Activated CD4-positive, alpha-beta T cell treated with anti-CD3 and anti-CD28 coated beads for 36 hours (primary cell): Measurements from ENCODE around the gene CDH23. TPM values are rescaled to one million over a fixed set of nuclear protein-coding genes. Genes with fewer than 3 reads are reported as not detected.

Experiments used
- ATAC-seq: fragments of 200-7000 bp; cut with Tn5 transposase; one replicate; pipeline ENCODE4 v1.10.0; 2021; ENCODE audit warnings: mild to moderate bottlenecking, moderate library complexity
- CTCF ChIA-PET: fragments of 350-600 bp; sonication (Branson Sonifier 250); formaldehyde crosslinking; loops from one replicate; lab custom pipeline; 2021; ENCODE audit warnings: antibody characterized with exemption; lab: Charles Lee
- POLR2A ChIA-PET: fragments of 350-600 bp; sonication (Branson Sonifier 250); formaldehyde crosslinking; loops from one replicate; lab custom pipeline; 2021; ENCODE audit warnings: antibody characterized with exemption, inconsistent platforms; lab: Charles Lee
- DNase-seq: peaks from one replicate; pipeline ENCODE4 v3.0.0-alpha.2; 2020
- H3K27ac Mint-ChIP-seq: one replicate; pipeline ENCODE4 v1.8.0; 2021; ENCODE audit warnings: mixed read lengths
- H3K27me3 Mint-ChIP-seq: one replicate; pipeline ENCODE4 v1.8.0; 2021; ENCODE audit warnings: mixed read lengths
- H3K36me3 Mint-ChIP-seq: one replicate; pipeline ENCODE4 v1.8.0; 2021; ENCODE audit warnings: low read depth, mixed read lengths
- H3K4me1 Mint-ChIP-seq: one replicate; pipeline ENCODE4 v1.8.0; 2021; ENCODE audit warnings: mixed read lengths
- H3K4me3 Mint-ChIP-seq: one replicate; pipeline ENCODE4 v1.8.0; 2021; ENCODE audit warnings: mild to moderate bottlenecking, moderate library complexity, mixed read lengths
- H3K9me3 Mint-ChIP-seq: one replicate; pipeline ENCODE4 v1.8.0; 2021; ENCODE audit warnings: low read depth, mixed read lengths
- intact Hi-C, 2 experiments: fragments of 100-400 bp; cut with DNase I in 1 of 2; cut with micrococcal nuclease in 1 of 2; formaldehyde crosslinking; loops; one replicate each; pipeline versions ENCODE4 v1.14.2 to v1.15.1; 2022 to 2024; cut with DNase I, micrococcal nuclease
- total RNA-seq, 2 experiments: library from RNA; stranded (reverse); gene quantifications; one replicate each; pipeline ENCODE4 v1.2.3, GENCODE V29; 2021

The CDH23 gene
- total RNA-seq, 2 experiments from 2014 or later = 1.5 to 1.6 TPM

GRCh38 chr10:71532878-71533277, 136.2 kb downstream of the CDH23 start:
- ATAC-seq = no peak
- intact Hi-C loops = no loop called here
- H3K27me3 Mint-ChIP-seq = no peaks in the 10 kb centered on the region
- H3K36me3 Mint-ChIP-seq = no peaks in the 10 kb centered on the region
- no peak for DNase-seq
- H3K4me3 Mint-ChIP-seq = no peak overlapping the region
- H3K27ac Mint-ChIP-seq = peak overlapping the region; percentile 12
- ChIA-PET CTCF (interaction anchor here (0.6 kb wide), 1 partner anchor 13 kb away, joined by 3 read pairs; no protein-coding TSS in a partner anchor), POLR2A (no interaction called here)
- H3K4me1 Mint-ChIP-seq = peaks cover 23% of the 10 kb centered on the region
- H3K9me3 Mint-ChIP-seq = peaks cover 1% of the 10 kb centered on the region

DNA sequence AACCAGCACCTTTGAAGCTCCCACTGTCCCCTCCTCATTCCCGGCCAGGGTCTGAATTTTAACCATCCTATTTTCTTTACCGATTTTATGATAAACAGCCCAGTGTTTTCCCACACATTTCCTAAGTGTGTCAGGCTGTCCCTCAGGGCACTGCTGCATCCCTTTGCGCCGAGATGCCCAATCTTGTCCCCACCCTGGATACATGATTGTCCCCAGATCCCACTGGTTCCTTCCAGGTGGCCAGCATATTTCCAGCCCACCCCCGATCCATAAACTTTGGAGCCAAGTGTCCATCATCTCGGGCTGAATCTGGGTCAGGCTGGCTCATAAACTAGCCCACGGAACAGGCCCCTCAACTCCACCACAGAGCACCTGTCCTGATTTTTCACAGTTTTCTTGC, 137.2 kb downstream of the CDH23 start:
- ATAC-seq = no peak
- ChIA-PET CTCF (interaction anchor here (0.6 kb wide), 1 partner anchor 240 kb away, joined by 3 read pairs; no protein-coding TSS in a partner anchor), POLR2A (no interaction called here)
- Mint-ChIP-seq H3K9me3 (peaks cover 1% of the 10 kb centered on the region), H3K27ac (no peak overlapping the region), H3K4me1 (peaks cover 23% of the 10 kb centered on the region), H3K36me3 (no peaks in the 10 kb centered on the region), H3K4me3 (no peak overlapping the region), H3K27me3 (no peaks in the 10 kb centered on the region)
- intact Hi-C loops = no loop called here
- DNase-seq = no peak

DNA sequence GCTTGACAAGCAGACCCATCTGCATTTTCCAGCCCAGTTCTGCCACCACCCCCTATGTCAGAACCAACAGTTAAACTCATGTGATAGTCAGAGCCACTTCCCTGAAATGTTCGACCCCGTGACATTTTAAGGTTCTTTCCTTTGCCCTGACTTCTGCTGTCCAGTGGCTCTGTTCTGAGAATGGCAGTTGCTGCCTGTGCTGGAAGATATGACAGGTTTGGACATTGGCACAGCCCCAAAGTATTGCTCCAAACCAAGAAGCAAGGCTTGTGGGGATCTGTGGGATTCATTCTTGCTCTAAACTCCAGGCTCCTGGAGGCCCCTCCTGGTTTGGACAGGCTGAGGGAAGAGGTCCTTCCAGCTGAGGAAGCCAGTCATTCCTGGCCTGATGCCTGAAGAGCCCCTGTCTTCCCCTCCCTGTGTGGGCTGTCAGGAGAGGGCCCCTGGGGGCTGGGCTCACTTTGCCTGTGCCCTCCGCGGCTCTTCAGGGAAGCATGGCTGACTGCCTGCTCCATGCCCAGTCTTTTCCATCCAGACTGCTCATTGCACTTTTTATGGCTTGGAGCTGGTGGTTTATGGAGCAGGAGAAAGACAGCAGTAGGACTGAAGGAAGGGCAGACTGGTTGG, 138.0 kb downstream of the CDH23 start:
- intact Hi-C loops = no loop called here
- CTCF ChIA-PET = interaction anchor here (1.2 kb wide), 1 partner anchor 74 kb away, joined by 3 read pairs; no protein-coding TSS in a partner anchor
- ATAC-seq = no peak

GRCh38 chr10:71536332-71536731, 139.6 kb downstream of the CDH23 start:
- peak; percentile 14 for DNase-seq
- Mint-ChIP-seq H3K4me3 (no peak overlapping the region), H3K36me3 (no peaks in the 10 kb centered on the region), H3K27me3 (no peaks in the 10 kb centered on the region), H3K9me3 (peaks cover 1% of the 10 kb centered on the region), H3K27ac (peak overlapping the region; percentile 32), H3K4me1 (peaks cover 19% of the 10 kb centered on the region)
- CTCF ChIA-PET = interaction anchor here (0.5 to 0.8 kb wide), 2 partner anchors 33 to 40 kb away, joined by 3 read pairs; no protein-coding TSS in a partner anchor
- POLR2A ChIA-PET = no interaction called here
- ATAC-seq = no peak
- intact Hi-C loops = no loop called here

More for the DNA sequence above, 138.0 kb downstream of the CDH23 start:
- DNase-seq = no peak
- Mint-ChIP-seq H3K27me3 (no peaks in the 10 kb centered on the region), H3K9me3 (peaks cover 1% of the 10 kb centered on the region), H3K4me1 (peaks cover 23% of the 10 kb centered on the region), H3K36me3 (no peaks in the 10 kb centered on the region), H3K4me3 (no peak overlapping the region), H3K27ac (no peak overlapping the region)
- POLR2A ChIA-PET = interaction anchor here (0.6 kb wide), 1 partner anchor 629 kb away, joined by 3 read pairs; no protein-coding TSS in a partner anchor

- CTCF ChIA-PET = interaction anchor here (0.5 to 0.8 kb wide), 2 partner anchors 32 to 41 kb away, joined by 3 read pairs; no protein-coding TSS in a partner anchor
- no peak overlapping the region for H3K27ac Mint-ChIP-seq
- POLR2A ChIA-PET = no interaction called here
- no peaks in the 10 kb centered on the region for H3K9me3 Mint-ChIP-seq
- no peak overlapping the region for H3K4me3 Mint-ChIP-seq
- ATAC-seq (no peak), DNase-seq (no peak)
- peaks cover 11% of the 10 kb centered on the region for H3K4me1 Mint-ChIP-seq
- intact Hi-C loops = no loop called here
- no peaks in the 10 kb centered on the region for H3K27me3 Mint-ChIP-seq
- H3K36me3 Mint-ChIP-seq = no peaks in the 10 kb centered on the region
Measured at GRCh38 chr10:71537125-71537524, 140.4 kb downstream of the CDH23 start.

DNA sequence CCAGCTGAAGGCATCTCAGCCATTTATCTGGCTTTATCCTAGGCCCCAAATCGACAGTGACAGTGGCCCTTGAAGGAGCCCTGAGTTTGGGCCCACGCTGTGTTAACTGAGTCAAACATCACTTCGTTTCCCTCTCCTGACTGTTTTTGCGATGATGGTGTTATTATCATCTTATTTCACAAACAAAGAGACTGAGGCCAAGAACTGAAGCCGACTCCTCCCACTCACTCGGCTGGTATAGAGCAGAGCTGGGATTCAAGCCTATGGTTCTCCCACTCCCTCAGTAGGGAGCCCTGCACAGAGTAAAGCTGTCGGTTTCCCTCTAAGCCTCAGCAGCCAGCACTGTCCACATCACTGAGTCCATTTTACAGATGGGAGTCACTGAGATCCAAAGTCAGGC, 141.0 kb downstream of the CDH23 start:
- Mint-ChIP-seq H3K27ac (no peak overlapping the region), H3K27me3 (no peaks in the 10 kb centered on the region), H3K9me3 (no peaks in the 10 kb centered on the region), H3K36me3 (no peaks in the 10 kb centered on the region), H3K4me1 (peaks cover 10% of the 10 kb centered on the region), H3K4me3 (no peak overlapping the region)
- ChIA-PET POLR2A (no interaction called here), CTCF (no interaction called here)
- no peak for DNase-seq
- no peak for ATAC-seq
- intact Hi-C loops = no loop called here

DNA sequence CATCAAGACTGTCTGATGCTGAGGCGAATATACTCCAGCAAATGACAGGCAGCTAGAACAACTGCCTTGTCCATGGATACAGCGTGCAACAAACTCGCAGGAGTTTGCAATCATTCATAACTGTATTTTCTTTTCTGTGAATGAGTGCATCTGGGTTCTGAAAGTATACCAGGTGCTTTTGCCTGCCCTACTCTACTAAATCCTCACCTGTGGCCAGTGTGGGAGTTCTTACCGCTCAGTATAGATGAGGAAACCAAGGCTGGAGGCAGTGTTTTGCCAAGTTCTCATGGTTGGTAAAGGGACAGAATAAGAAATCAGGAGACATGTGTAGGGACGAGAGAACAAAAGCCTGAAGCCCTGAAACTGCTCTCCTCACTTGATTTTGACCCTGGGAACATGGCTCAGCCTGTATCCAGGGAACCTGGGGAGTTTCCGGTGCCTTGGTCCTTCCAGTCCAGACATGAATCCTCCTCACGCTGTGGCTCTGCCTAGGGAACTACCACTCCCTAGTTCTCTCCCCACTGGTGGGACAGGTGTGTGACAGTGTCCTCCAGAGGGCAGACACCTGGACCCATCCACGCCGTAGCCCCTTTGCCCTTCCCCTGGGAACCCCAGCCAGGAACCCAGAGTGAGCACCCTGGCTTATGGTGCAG, 142.0 kb downstream of the CDH23 start:
- Mint-ChIP-seq H3K27me3 (no peaks in the 10 kb centered on the region), H3K27ac (no peak overlapping the region), H3K4me3 (no peak overlapping the region), H3K4me1 (peaks cover 9% of the 10 kb centered on the region), H3K9me3 (no peaks in the 10 kb centered on the region), H3K36me3 (no peaks in the 10 kb centered on the region)
- ChIA-PET CTCF (no interaction called here), POLR2A (no interaction called here)
- ATAC-seq = peak; percentile 48
- intact Hi-C loops = no loop called here
- no peak for DNase-seq

DNA sequence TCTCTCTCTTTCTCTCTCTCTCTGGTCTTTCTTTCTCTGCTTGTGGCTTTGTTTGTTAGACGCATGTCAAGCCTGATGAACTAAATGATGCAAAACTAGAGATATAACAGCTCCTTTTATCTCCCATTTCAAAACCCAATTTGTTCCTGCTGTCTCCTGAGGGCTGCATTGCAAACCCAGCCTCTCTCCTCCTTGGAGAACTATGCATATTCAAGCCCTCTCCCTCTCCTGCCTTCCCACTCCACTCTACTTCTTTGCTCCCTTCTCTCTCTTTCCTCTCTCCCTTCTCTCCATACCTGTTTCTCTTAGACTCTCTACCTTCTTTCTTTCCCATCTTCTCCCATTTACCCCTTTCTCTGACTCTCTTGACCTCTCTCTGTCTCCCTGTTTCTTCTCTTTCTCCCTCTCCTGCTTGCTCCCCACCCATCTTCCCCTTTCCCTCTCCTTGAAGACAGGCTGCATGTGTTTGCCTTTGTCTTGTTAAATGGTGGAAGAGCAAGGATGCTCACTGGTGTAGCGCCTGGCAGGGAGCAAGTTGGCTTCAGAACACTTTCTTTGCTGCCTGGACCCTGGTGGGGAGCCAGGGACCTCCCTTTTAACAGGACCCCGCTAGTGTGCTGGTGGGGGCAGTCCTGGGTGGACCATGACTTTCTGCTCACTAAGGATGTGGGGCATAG, 142.9 kb downstream of the CDH23 start:
- no peaks in the 10 kb centered on the region for H3K36me3 Mint-ChIP-seq
- no peaks in the 10 kb centered on the region for H3K9me3 Mint-ChIP-seq
- DNase-seq = no peak
- ChIA-PET POLR2A (no interaction called here), CTCF (no interaction called here)
- intact Hi-C loops = no loop called here
- ATAC-seq = no peak
- H3K27me3 Mint-ChIP-seq = no peaks in the 10 kb centered on the region
- no peak overlapping the region for H3K4me3 Mint-ChIP-seq
- no peak overlapping the region for H3K27ac Mint-ChIP-seq
- H3K4me1 Mint-ChIP-seq = peaks cover 9% of the 10 kb centered on the region

- Mint-ChIP-seq H3K4me1 (no peaks in the 10 kb centered on the region), H3K27me3 (no peaks in the 10 kb centered on the region), H3K4me3 (no peak overlapping the region), H3K9me3 (no peaks in the 10 kb centered on the region), H3K36me3 (no peaks in the 10 kb centered on the region), H3K27ac (no peak overlapping the region)
- ATAC-seq = no peak
- CTCF ChIA-PET = interaction anchor here (0.7 kb wide), 1 partner anchor 1728 kb away, joined by 3 read pairs; no protein-coding TSS in a partner anchor
- DNase-seq = no peak
- POLR2A ChIA-PET = no interaction called here
- intact Hi-C loops = no loop called here
Measured at GRCh38 chr10:71542478-71542877, 145.8 kb downstream of the CDH23 start.

DNA sequence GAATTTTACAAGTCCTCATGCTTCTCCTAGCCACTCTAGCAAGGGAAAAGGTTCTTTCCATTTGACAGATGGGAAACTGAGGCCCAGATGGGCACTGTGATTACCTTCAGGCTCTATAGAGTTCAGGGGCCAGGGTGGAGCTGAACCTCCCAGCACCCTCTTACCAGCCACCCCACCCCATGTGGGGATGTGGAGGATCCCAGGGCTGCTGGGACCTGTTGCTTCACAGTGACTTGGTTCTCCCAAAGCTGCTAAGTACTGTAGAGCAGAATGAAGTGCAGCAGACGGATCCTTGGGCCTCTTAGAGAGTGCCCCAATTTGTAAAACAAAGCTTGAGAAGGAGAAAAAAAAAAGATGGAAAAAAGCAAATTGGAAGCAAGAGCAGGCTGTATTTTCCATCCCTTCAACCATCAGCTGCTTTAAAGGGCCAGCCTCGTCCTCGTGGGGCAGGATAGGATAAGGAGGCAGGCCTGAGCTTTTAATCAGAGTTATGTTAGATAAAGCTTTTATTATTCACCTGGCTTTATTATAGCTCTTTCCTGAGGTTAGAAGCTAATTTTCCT, 147.0 kb downstream of the CDH23 start:
- Mint-ChIP-seq H3K27ac (no peak overlapping the region), H3K9me3 (no peaks in the 10 kb centered on the region), H3K4me3 (no peak overlapping the region), H3K36me3 (no peaks in the 10 kb centered on the region), H3K27me3 (no peaks in the 10 kb centered on the region), H3K4me1 (no peaks in the 10 kb centered on the region)
- ChIA-PET POLR2A (no interaction called here), CTCF (interaction anchor here (0.6 kb wide), 1 partner anchor 36 kb away, joined by 4 read pairs; no protein-coding TSS in a partner anchor)
- intact Hi-C loops = no loop called here
- no peak for ATAC-seq
- DNase-seq = no peak

DNA sequence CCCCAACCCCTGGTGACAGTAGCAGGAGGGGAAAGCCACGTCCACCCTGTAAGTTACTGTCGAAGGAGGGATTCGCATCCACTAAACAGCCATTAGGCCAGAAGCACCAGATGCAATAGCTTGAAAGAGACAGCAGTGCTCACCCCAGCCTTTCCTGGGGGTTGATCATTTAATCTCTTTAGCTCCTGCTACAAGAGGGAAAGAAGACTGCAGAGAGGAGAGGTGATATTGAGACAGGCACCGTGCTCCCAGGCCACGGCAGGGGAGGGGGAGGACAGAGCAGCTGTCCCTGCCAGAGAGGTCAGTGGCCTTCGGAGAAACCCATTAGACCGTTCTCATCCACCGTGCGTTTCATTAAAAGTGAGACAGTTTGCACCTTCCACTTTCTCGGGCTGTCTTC, 148.3 kb downstream of the CDH23 start:
- no peak overlapping the region for H3K4me3 Mint-ChIP-seq
- ATAC-seq = no peak
- intact Hi-C loops = no loop called here
- DNase-seq = no peak
- H3K36me3 Mint-ChIP-seq = no peaks in the 10 kb centered on the region
- H3K9me3 Mint-ChIP-seq = no peaks in the 10 kb centered on the region
- H3K27me3 Mint-ChIP-seq = no peaks in the 10 kb centered on the region
- H3K27ac Mint-ChIP-seq = no peak overlapping the region
- POLR2A ChIA-PET = no interaction called here
- CTCF ChIA-PET = no interaction called here
- H3K4me1 Mint-ChIP-seq = no peaks in the 10 kb centered on the region
